Fibroblast of the aortic adventitia (primary cell): ENCODE measurements around the gene FARS2. TPM values are rescaled to one million over a fixed set of nuclear protein-coding genes. Genes with fewer than 3 reads are reported as not detected.
"Not testable (repeated sequence)": the region's sequence is repeated elsewhere in the genome, so short reads cannot be mapped to it uniquely, and the experiment has no call there.

ENCODE experiments used
- DNase-seq: peaks from one replicate; pipeline ENCODE4 v3.0.0-alpha.2; 2010; ENCODE audit warnings: low read depth
- H3K4me3 ChIP-seq: 2 replicates; pipeline ENCODE4 v1.5.1; 2011; ENCODE audit warnings: low read depth, mild to moderate bottlenecking, control low read depth, low read length, moderate library complexity
- CTCF ChIP-seq: IDR thresholded peaks from 2 replicates; pipeline ENCODE4 v1.5.1; 2011; ENCODE audit warnings: mild to moderate bottlenecking, low read length, control low read depth, inconsistent platforms; ENCODE audit not compliant: insufficient read depth
- total RNA-seq: library from RNA; depleted of rRNA; stranded (reverse); fragments of >200 nt; gene quantifications from 2 replicates; pipeline ENCODE4 v1.2.3, GENCODE V29; 2012; ENCODE audit warnings: low replicate concordance

The FARS2 gene
- total RNA-seq, 1 donor, result 25.5 TPM

DNA sequence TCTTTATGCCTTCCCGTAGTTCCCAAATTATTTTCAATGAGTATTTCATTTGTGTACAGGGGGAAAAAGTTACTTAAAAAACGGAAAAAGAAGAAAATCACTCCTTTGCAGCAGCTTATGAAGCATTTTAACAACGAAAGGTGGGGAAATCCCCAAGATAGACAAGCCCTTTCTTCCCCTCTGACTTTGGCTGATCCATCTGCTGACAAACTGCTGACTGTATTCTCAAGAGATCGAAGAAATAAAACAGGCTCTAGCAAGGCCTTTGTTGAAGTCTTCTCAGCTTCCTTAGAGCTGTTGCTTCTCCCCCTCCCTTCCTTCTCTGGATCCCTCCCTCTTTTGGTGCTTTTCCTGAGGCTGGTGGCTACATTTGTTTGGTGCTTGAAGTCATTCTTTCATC, 420.2 kb downstream of the FARS2 start:
- no peak overlapping the region for H3K4me3 ChIP-seq
- TF ChIP-seq CTCF, result no peak
- DNase-seq, result peak; percentile 67

- no peak overlapping the region for H3K4me3 ChIP-seq
- no peak for DNase-seq
- no peak for TF ChIP-seq CTCF
Measured at GRCh38 chr6:5682530-5682929, 421.2 kb downstream of the FARS2 start.

- not testable (repeated sequence) for DNase-seq, H3K4me3 ChIP-seq
Measured at GRCh38 chr6:5683747-5684146, 422.4 kb downstream of the FARS2 start.

DNA sequence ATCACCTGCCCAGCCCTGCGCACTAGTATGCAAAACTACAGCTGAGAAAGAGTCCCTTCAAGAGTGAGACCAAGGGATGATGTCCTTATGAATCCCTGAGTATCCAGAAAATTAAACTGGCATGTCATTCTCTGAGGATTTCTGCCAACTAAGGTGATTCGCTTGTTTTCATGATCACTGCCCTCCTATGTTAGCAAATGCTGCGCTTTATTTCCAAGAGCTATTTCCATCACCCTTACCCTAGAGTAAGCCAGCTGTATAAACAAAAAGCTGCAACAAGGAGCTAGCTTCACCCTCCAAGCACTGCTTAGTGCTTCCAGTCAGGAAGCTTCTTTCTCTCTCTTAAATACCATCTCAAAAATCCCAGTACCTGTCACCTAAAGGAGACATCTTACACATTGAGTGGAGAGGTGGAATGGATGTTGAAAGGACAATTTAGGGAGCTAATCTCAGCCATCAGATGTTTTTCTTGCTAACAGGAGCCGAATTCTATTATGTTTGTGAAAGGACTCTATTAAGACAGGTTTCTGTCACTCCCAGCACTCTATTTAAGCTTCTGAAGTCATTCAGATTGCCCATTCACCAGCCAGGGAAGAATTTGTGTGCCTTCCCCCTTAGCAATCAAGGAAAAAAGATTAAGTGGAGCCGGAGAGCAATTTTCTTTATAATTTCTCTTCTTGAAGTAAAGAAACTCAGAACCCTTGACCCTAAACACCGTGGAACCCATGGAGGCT, 423.2 kb downstream of the FARS2 start:
- H3K4me3 ChIP-seq, result no peak overlapping the region
- TF ChIP-seq CTCF, result no peak
- peak; percentile 43 for DNase-seq

GRCh38 chr6:5693225-5694145, 432.2 kb downstream of the FARS2 start:
- no peak overlapping the region for H3K4me3 ChIP-seq
- no peak for TF ChIP-seq CTCF
- DNase-seq, result no peak

DNA sequence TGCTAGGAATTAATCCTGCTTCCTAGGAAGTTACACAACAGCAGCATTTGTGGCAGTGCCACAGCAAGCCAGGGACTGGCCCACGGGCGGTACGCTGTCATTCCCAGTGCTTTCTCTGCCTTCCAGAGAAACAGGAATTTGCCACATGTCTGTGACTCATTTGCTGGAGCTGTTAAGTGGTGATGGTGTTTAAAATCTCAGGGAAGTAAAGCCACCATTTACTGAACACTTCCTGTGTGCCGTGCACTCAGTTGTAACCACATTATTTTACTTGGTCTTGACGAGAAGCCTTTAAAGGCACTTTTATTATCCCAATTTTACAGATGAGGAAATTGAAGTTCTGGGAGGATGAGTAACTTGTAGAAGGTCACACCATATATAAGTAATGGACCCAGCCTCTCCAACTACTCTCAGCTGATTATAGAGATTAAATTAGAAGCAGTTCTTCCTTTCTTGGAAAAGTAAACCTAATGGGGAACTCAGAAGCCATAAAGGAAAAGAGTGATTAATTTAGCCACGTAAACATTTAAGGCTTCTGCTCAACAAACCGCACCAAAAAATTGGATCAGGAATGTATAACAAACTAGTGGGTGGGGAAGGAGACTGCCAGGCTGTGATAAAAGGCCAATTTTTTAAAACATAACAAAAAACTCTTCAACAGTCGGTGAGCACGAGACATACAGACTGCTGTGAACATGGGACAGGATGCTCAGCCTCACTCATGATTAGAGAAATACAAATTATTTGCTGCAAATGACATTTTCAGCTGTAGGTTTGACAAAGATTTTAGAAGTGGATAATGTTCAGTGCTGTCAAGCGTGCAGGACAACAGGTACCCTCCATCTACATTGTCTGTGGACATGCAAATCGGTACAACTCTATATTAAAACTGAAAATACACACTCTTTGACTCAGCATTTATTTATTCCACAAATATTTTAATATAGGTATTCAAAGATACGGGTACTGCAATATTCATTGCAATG, 434.2 kb downstream of the FARS2 start:
- no peak overlapping the region for H3K4me3 ChIP-seq
- peak; percentile 58 for DNase-seq
- TF ChIP-seq CTCF, result no peak
